H1 (cell line): ENCODE data around the gene DDC. TPM values are rescaled to one million over a fixed set of nuclear protein-coding genes. Genes with fewer than 3 reads are reported as not detected.

Experiments used
- CTCF ChIA-PET: fragments of 300-600 bp; sonication (Branson Sonifier 250); formaldehyde crosslinking; loops from one replicate; lab custom pipeline; 2021; ENCODE audit not compliant: partially characterized antibody; lab: Charles Lee
- POLR2A ChIA-PET: fragments of 300-600 bp; sonication (Branson Sonifier 250); formaldehyde crosslinking; loops from one replicate; lab custom pipeline; 2021; ENCODE audit warnings: inconsistent platforms; ENCODE audit not compliant: partially characterized antibody; lab: Charles Lee
- DNase-seq, 2 experiments: peaks; one replicate each; pipeline versions ENCODE4 v3.0.0 to v3.0.0-alpha.2; 2010 to 2022; ENCODE audit warnings: low spot score in 2 of 2, low read depth in 1 of 2, mixed read lengths in 1 of 2
- FAIRE-seq: peaks from 2 replicates; lab custom pipeline; 2011; peaks lifted over from hg19 to GRCh38; lab: Jason Lieb, UNC
- H2AFZ ChIP-seq: 2 replicates; pipeline ENCODE4 v1.8.1; 2012; ENCODE audit warnings: low read length, inconsistent platforms
- H2AK5ac ChIP-seq: 2 replicates; pipeline ENCODE4 v1.6.1; 2013; ENCODE audit warnings: low read depth, low read length
- H2BK120ac ChIP-seq: replicated peaks from 2 replicates; pipeline ENCODE3; 2013; ENCODE audit warnings: low read depth, low read length, inconsistent platforms
- H2BK12ac ChIP-seq: 2 replicates; pipeline ENCODE4 v1.6.1; 2013; ENCODE audit warnings: low read depth, low read length
- H2BK15ac ChIP-seq: 2 replicates; pipeline ENCODE4 v1.6.1; 2013; ENCODE audit warnings: low read length
- H2BK20ac ChIP-seq: 2 replicates; pipeline ENCODE4 v1.6.1; 2013; ENCODE audit warnings: low read length
- H2BK5ac ChIP-seq: 2 replicates; pipeline ENCODE4 v1.6.1; 2013; ENCODE audit warnings: low read depth, low read length
- H3K14ac ChIP-seq: 2 replicates; pipeline ENCODE4 v1.6.1; 2013; ENCODE audit warnings: inconsistent platforms; ENCODE audit not compliant: insufficient read length
- H3K18ac ChIP-seq: 2 replicates; pipeline ENCODE4 v1.6.1; 2013; ENCODE audit warnings: low read length; ENCODE audit errors: extremely low read depth
- H3K23ac ChIP-seq: 2 replicates; pipeline ENCODE4 v1.6.1; 2013; ENCODE audit warnings: inconsistent platforms; ENCODE audit not compliant: insufficient read length
- H3K23me2 ChIP-seq: 2 replicates; pipeline ENCODE4 v1.6.1; 2013; ENCODE audit warnings: low read depth, low read length
- H3K27ac ChIP-seq: 2 replicates; pipeline ENCODE4 v1.6.1; 2011; ENCODE audit warnings: low read depth, low read length, inconsistent platforms
- H3K27me3 ChIP-seq, 4 experiments: replicated peaks in 1 of 4; 1 replicate in 1 of 4; 2 replicates in 3 of 4; pipeline versions ENCODE4 v1.6.1 to v1.8.1; 2011 to 2013; ENCODE audit warnings: low read length in 3 of 4, mild to moderate bottlenecking in 3 of 4, inconsistent platforms in 2 of 4, mixed read lengths in 2 of 4, moderate library complexity in 1 of 4; ENCODE audit not compliant: control insufficient read depth in 3 of 4, insufficient read depth in 3 of 4; ENCODE audit errors: extremely low read depth in 1 of 4
- H3K36me3 ChIP-seq, 4 experiments: 2 replicates each; pipeline versions ENCODE4 v1.6.1 to v1.8.1; 2011 to 2013; ENCODE audit warnings: mild to moderate bottlenecking in 4 of 4, low read length in 3 of 4, moderate library complexity in 2 of 4, control low read depth in 1 of 4, inconsistent platforms in 1 of 4; ENCODE audit not compliant: insufficient read depth in 4 of 4, control insufficient read depth in 2 of 4
- H3K4ac ChIP-seq: replicated peaks from 2 replicates; pipeline ENCODE3; 2013; ENCODE audit warnings: low read length, low read depth, mixed read lengths, inconsistent platforms; ENCODE audit not compliant: insufficient read length
- H3K4me1 ChIP-seq, 4 experiments: replicated peaks in 1 of 4; 1 replicate in 1 of 4; 2 replicates in 3 of 4; pipeline versions ENCODE4 v1.6.1 to v1.8.1; 2011 to 2013; ENCODE audit warnings: low read length in 3 of 4, inconsistent platforms in 2 of 4, mixed read lengths in 1 of 4; ENCODE audit not compliant: insufficient read depth in 4 of 4, control insufficient read depth in 3 of 4
- H3K4me2 ChIP-seq, 2 experiments: 2 replicates each; pipeline versions ENCODE4 v1.6.1 to v1.8.1; 2011 to 2013; ENCODE audit warnings: low read depth in 2 of 2, low read length in 2 of 2, control low read depth in 1 of 2, inconsistent platforms in 1 of 2, mild to moderate bottlenecking in 1 of 2; ENCODE audit not compliant: insufficient read depth in 1 of 2
- H3K4me3 ChIP-seq, 4 experiments: fragments of 200-600, 300-600 bp in 1 of 4; sonication (generic), shearing (Covaris generic), sonication (Bioruptor Twin) in 1 of 4; 2 replicates each; pipeline versions ENCODE4 v1.5.1 to v1.8.1; 2011 to 2016; ENCODE audit warnings: low read length in 4 of 4, low read depth in 3 of 4, control low read depth in 2 of 4, inconsistent platforms in 2 of 4, mild to moderate bottlenecking in 2 of 4, mixed read lengths in 1 of 4, moderate library complexity in 1 of 4; ENCODE audit not compliant: insufficient read depth in 2 of 4; ENCODE audit errors: extremely low read depth in 1 of 4
- H3K56ac ChIP-seq: replicated peaks from 2 replicates; pipeline ENCODE3; 2013; ENCODE audit warnings: low read depth, mild to moderate bottlenecking, mixed read lengths, low read length, inconsistent platforms; ENCODE audit not compliant: insufficient read length
- H3K79me1 ChIP-seq: 2 replicates; pipeline ENCODE4 v1.6.1; 2013; ENCODE audit warnings: low read depth, low read length, control low read depth
- H3K79me2 ChIP-seq, 2 experiments: 2 replicates each; pipeline versions ENCODE4 v1.6.1 to v1.8.1; 2012 to 2013; ENCODE audit warnings: low read length in 2 of 2, mild to moderate bottlenecking in 2 of 2, inconsistent platforms in 1 of 2; ENCODE audit not compliant: insufficient read depth in 2 of 2, control insufficient read depth in 1 of 2
- H3K9ac ChIP-seq, 4 experiments: replicated peaks in 1 of 4; 1 replicate in 1 of 4; 2 replicates in 3 of 4; pipeline versions ENCODE4 v1.6.1 to v1.8.1; 2011 to 2013; ENCODE audit warnings: low read depth in 3 of 4, low read length in 3 of 4, control low read depth in 2 of 4, mild to moderate bottlenecking in 2 of 4, moderate library complexity in 2 of 4, inconsistent platforms in 1 of 4; ENCODE audit errors: extremely low read depth in 1 of 4
- H3K9me3 ChIP-seq, 2 experiments: 2 replicates each; pipeline versions ENCODE4 v1.6.1 to v1.8.1; 2012 to 2013; ENCODE audit warnings: mild to moderate bottlenecking in 2 of 2, moderate library complexity in 2 of 2, control low read depth in 1 of 2, inconsistent platforms in 1 of 2, low read depth in 1 of 2, low read length in 1 of 2, mixed read lengths in 1 of 2; ENCODE audit not compliant: insufficient read depth in 2 of 2
- H4K20me1 ChIP-seq, 2 experiments: replicated peaks in 1 of 2; 2 replicates each; pipeline versions ENCODE3 to v1.8.1; 2011 to 2013; ENCODE audit warnings: inconsistent platforms in 2 of 2, low read length in 2 of 2, mild to moderate bottlenecking in 1 of 2; ENCODE audit not compliant: insufficient read depth in 2 of 2, control insufficient read depth in 1 of 2
- H4K5ac ChIP-seq: 2 replicates; pipeline ENCODE4 v1.6.1; 2013; ENCODE audit warnings: low read length, low read depth, mixed read lengths, inconsistent platforms; ENCODE audit not compliant: insufficient read length
- H4K8ac ChIP-seq: 2 replicates; pipeline ENCODE4 v1.8.0; 2013; ENCODE audit warnings: mild to moderate bottlenecking, moderate library complexity, low read length, inconsistent platforms; ENCODE audit not compliant: insufficient read depth; ENCODE audit errors: extremely low read depth
- H4K91ac ChIP-seq: replicated peaks from 2 replicates; pipeline ENCODE3; 2013; ENCODE audit warnings: low read length, mixed read lengths, inconsistent platforms; ENCODE audit not compliant: insufficient read length
- E2F6 ChIP-seq: IDR thresholded peaks from 2 replicates; pipeline ENCODE4 v1.6.1; 2012; ENCODE audit warnings: inconsistent platforms
- PHF8 ChIP-seq: fragments of 200-600 bp; sonication (generic); conservative IDR thresholded peaks from 2 replicates; pipeline ENCODE4 v1.7.1; 2012; ENCODE audit warnings: low read depth, mild to moderate bottlenecking, inconsistent platforms, low read length, moderate library complexity
- RAD21 ChIP-seq, 2 experiments: IDR thresholded peaks in 1 of 2; conservative IDR thresholded peaks in 1 of 2; 2 replicates each; pipeline ENCODE4 v1.6.1; 2011; ENCODE audit warnings: low read depth in 2 of 2, low read length in 2 of 2, improper control_type of control experiment in 1 of 2, inconsistent platforms in 1 of 2, mild to moderate bottlenecking in 1 of 2, moderate library complexity in 1 of 2
- SAP30 ChIP-seq: fragments of 300-600 bp; sonication (generic); IDR thresholded peaks from 2 replicates; pipeline ENCODE4 v1.7.1; 2012; ENCODE audit warnings: low read length, moderate library complexity, mild to moderate bottlenecking, inconsistent platforms; ENCODE audit not compliant: insufficient read depth, insufficient replicate concordance
- WGBS, 2 experiments: shearing (Covaris generic) in 1 of 2; methylation state at CpG; one replicate each; pipeline versions ENCODE4 v1.1.6 to v1.1.7; 2013 to 2015; ENCODE audit warnings: low lambda C conversion rate in 2 of 2, mixed read lengths in 2 of 2, inconsistent platforms in 1 of 2, low coverage in 1 of 2, missing lambda C conversion rate in 1 of 2; ENCODE audit not compliant: insufficient replicate concordance in 2 of 2, insufficient coverage in 1 of 2, insufficient read length in 1 of 2; ENCODE audit errors: extremely low coverage in 1 of 2, missing lambda C conversion rate in 1 of 2; 5-methylcytosine and 5-hydroxymethylcytosine counted together
- polyA plus RNA-seq, 7 experiments: library from polyadenylated mRNA; depleted of rRNA in 3 of 7; stranded (reverse) in 5 of 7; unstranded in 2 of 7; fragments of >200 nt in 5 of 7; fragments of 200-250 nt in 2 of 7; gene quantifications; 1 replicate in 5 of 7; 2 replicates in 1 of 7; 4 replicates in 1 of 7; pipeline versions ENCODE4 v1.2.1 to v1.2.3, GENCODE V29; 2011 to 2013; ENCODE audit warnings: missing spikeins in 2 of 7, mixed read lengths in 2 of 7
- total RNA-seq: library from RNA; stranded (reverse); fragmentation: NEBNext Ultra II Directional; extraction: Animal tissue kit (Norgen Biotek cat#: 25700); gene quantifications from 2 replicates; pipeline ENCODE4 v1.2.1, GENCODE V29; 2021
- TF ChIP-seq, protein P1 (sequence below), 3 experiments: IDR thresholded peaks; 1 replicate in 2 of 3; 2 replicates in 1 of 3; pipeline versions ENCODE4 v1.5.1 to v1.6.1; 2011; ENCODE audit warnings: low read length in 3 of 3, mild to moderate bottlenecking in 3 of 3, inconsistent platforms in 2 of 3, low read depth in 1 of 3, moderate library complexity in 1 of 3; ENCODE audit not compliant: insufficient read depth in 1 of 3; ENCODE audit errors: control extremely low read depth in 1 of 3

The DDC gene
- total and polyA plus RNA-seq, 2 of the 8 experiments (the other 6 are each of a cell fraction or from before 2014, with no cell fraction given), result 0.05 TPM; not detected in 1

GRCh38 chr7:50416527-50417182 lies 148.6 kb downstream of the DDC start:
- Histone ChIP-seq H3K18ac (no peak overlapping the region), H2AFZ (peak overlapping the region; percentile 89; the same call in 1 of the 2 replicates)

More at GRCh38 chr7:50416527-50417182, 148.6 kb downstream of the DDC start:
- H3K27me3 ChIP-seq, result no peaks in the 10 kb centered on the region; a peak in 1 of 7 replicates
- 0 out of 2 replicates have a peak overlapping the region, but pooled peaks have one; percentile 0 for H2BK5ac ChIP-seq
- ChIA-PET POLR2A (no interaction called here), CTCF (interaction anchor here (0.8 to 5.1 kb wide), 13 partner anchors 9 to 713 kb away, joined by 3 to 50 read pairs (median 4); no protein-coding TSS in a partner anchor)
- no peaks in the 10 kb centered on the region for H3K79me2 ChIP-seq
- peaks cover 0 to 8% (median 4%) of the 10 kb centered on the region in 4 experiments; a peak in 5 of 7 replicates for H3K4me1 ChIP-seq
- no peak overlapping the region for H2AK5ac ChIP-seq
- no peak overlapping the region for H4K5ac ChIP-seq
- H2BK12ac ChIP-seq, result no peak overlapping the region
- FAIRE-seq, result no peak
- no peak overlapping the region for H2BK20ac ChIP-seq
- no peaks in the 10 kb centered on the region; the same call in 1 of the 2 replicates for H3K79me1 ChIP-seq
- no peaks in the 10 kb centered on the region for H3K36me3 ChIP-seq
- no peak overlapping the region for H3K9ac ChIP-seq
- H2BK15ac ChIP-seq, result 0 out of 2 replicates have a peak overlapping the region, but pooled peaks have one; percentile 0
- H4K20me1 ChIP-seq, result no peaks in the 10 kb centered on the region
- H3K23ac ChIP-seq, result no peak overlapping the region
- 72% methylated on average over 7 of the region's 7 CpGs; no CpG with 5 or more reads in 1 of the 2 experiments for WGBS, 2 experiments
- no peak for DNase-seq
- no peak overlapping the region for H3K4ac ChIP-seq
- no peaks in the 10 kb centered on the region for H3K9me3 ChIP-seq
- H3K4me3 ChIP-seq, result no peak overlapping the region
- H3K4me2 ChIP-seq, result no peak overlapping the region
- H2BK120ac ChIP-seq, result no peak overlapping the region
- no peaks in the 10 kb centered on the region for H3K23me2 ChIP-seq
- H4K8ac ChIP-seq, result no peak overlapping the region
- TF ChIP-seq E2F6 (peak; percentile 63), SAP30 (no peak), PHF8 (no peak), RAD21 (IDR thresholded peaks at IDR 0.05 in 1 of 2, conservative IDR thresholded peaks at IDR 0.05 in 1 of 2; ENCODE audit: low read depth in 2 of 2, low read length in 2 of 2) (0 out of 4 replicates have a peak, but pooled peaks of 1 of the 2 experiments have one; percentile 3)
- TF ChIP-seq, protein P1, sequence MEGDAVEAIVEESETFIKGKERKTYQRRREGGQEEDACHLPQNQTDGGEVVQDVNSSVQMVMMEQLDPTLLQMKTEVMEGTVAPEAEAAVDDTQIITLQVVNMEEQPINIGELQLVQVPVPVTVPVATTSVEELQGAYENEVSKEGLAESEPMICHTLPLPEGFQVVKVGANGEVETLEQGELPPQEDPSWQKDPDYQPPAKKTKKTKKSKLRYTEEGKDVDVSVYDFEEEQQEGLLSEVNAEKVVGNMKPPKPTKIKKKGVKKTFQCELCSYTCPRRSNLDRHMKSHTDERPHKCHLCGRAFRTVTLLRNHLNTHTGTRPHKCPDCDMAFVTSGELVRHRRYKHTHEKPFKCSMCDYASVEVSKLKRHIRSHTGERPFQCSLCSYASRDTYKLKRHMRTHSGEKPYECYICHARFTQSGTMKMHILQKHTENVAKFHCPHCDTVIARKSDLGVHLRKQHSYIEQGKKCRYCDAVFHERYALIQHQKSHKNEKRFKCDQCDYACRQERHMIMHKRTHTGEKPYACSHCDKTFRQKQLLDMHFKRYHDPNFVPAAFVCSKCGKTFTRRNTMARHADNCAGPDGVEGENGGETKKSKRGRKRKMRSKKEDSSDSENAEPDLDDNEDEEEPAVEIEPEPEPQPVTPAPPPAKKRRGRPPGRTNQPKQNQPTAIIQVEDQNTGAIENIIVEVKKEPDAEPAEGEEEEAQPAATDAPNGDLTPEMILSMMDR (IDR thresholded peaks at IDR 0.05; ENCODE audit: control extremely low read depth in 1 of 3, insufficient read depth in 1 of 3, low read depth in 1 of 3, low read length in 3 of 3), result peak in 1 of 3 experiments; percentile 35; a peak in 1 of 4 replicates
- H4K91ac ChIP-seq, result no peak overlapping the region
- H3K56ac ChIP-seq, result no peak overlapping the region
- H3K14ac ChIP-seq, result no peak overlapping the region
- no peak overlapping the region for H3K27ac ChIP-seq
